Chondrocyte (in vitro differentiated cells): Measurements from ENCODE around the gene SH3BP2. TPM values are rescaled to one million over a fixed set of nuclear protein-coding genes. Genes with fewer than 3 reads are reported as not detected.

Source experiments
- DNase-seq: peaks from one replicate; pipeline ENCODE4 v3.0.0; 2021; ENCODE audit warnings: mixed read lengths, low spot score
- H3K27ac Mint-ChIP-seq: one replicate; pipeline ENCODE4 v1.8.0; 2021; ENCODE audit warnings: mild to moderate bottlenecking, moderate library complexity, mixed read lengths; ENCODE audit not compliant: unreplicated experiment
- H3K27me3 Mint-ChIP-seq: 2 replicates; pipeline ENCODE4 v1.8.0; 2021; ENCODE audit warnings: low read depth, mixed read lengths
- H3K36me3 Mint-ChIP-seq: 2 replicates; pipeline ENCODE4 v1.8.0; 2021; ENCODE audit warnings: low read depth, mixed read lengths
- H3K4me1 Mint-ChIP-seq: 2 replicates; pipeline ENCODE4 v1.8.0; 2021; ENCODE audit warnings: low read depth, mild to moderate bottlenecking, mixed read lengths
- H3K4me3 Mint-ChIP-seq: one replicate; pipeline ENCODE4 v1.8.0; 2021; ENCODE audit warnings: mild to moderate bottlenecking, moderate library complexity, mixed read lengths; ENCODE audit not compliant: unreplicated experiment
- H3K9me3 Mint-ChIP-seq: 2 replicates; pipeline ENCODE4 v1.8.0; 2021; ENCODE audit warnings: low read depth, mixed read lengths
- total RNA-seq: library from RNA; stranded (reverse); gene quantifications from 3 replicates; pipeline ENCODE4 v1.2.1, GENCODE V29; 2021
- TF ChIP-seq, protein P1 (sequence below): fragments of 200-600 bp; sonication (generic); IDR thresholded peaks from 2 replicates; pipeline ENCODE4 v1.5.0; 2021; ENCODE audit warnings: antibody characterized with exemption, mild to moderate bottlenecking, moderate library complexity

The SH3BP2 gene
- total RNA-seq, 1 donor from 2014 or later = 59.8 TPM

DNA sequence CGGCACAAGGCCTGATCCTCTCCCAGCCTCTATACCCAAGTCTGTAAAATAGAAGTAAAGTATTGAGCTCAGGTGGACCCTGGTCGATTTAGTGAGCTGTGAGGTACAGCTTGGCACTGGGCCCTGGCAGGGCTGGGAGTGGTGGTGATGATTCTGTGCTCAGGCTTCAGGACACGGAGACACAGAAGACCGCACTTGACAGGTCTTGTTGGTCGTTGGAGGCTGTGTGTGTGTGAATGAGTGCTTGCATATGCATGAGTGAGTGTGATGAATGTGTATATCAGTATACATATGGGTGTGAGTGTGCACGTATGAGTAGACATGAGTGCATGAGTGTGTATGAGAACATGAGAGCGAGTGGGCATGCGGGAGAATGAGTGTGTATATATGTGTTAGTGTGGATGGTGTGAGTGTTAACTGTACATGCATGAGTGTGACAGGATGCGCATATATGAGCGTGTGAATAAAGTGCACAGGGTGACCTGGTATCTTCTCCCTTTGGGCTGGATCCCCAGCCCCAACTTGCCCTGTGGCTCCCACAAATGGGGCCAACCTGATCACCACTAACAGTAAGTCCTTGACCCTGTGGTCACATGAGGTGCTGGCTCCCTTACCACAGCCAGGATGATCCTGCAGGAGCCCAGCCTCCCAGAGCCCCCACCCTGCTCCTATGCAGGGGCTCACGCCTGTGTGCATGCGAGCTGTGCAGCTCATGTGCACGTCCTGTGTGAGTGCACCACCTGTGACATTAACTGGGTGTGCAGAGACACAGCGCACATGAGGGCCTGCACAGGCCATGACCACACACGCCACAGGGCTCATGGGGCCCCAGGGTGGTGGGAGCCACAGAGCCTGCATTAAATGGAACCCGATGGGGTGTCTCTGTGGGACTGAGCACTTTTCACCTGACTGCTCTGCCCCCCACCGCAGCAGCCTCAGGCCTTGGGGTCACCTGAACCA, 20.8 kb downstream of the SH3BP2 start:
- Mint-ChIP-seq H3K27ac (no peak overlapping the region), H3K4me3 (no peak overlapping the region), H3K36me3 (peaks cover 12% of the 10 kb centered on the region), H3K27me3 (no peaks in the 10 kb centered on the region), H3K4me1 (peaks cover 37% of the 10 kb centered on the region), H3K9me3 (peaks cover 11% of the 10 kb centered on the region)
- DNase-seq = no peak
- TF ChIP-seq, protein P1, sequence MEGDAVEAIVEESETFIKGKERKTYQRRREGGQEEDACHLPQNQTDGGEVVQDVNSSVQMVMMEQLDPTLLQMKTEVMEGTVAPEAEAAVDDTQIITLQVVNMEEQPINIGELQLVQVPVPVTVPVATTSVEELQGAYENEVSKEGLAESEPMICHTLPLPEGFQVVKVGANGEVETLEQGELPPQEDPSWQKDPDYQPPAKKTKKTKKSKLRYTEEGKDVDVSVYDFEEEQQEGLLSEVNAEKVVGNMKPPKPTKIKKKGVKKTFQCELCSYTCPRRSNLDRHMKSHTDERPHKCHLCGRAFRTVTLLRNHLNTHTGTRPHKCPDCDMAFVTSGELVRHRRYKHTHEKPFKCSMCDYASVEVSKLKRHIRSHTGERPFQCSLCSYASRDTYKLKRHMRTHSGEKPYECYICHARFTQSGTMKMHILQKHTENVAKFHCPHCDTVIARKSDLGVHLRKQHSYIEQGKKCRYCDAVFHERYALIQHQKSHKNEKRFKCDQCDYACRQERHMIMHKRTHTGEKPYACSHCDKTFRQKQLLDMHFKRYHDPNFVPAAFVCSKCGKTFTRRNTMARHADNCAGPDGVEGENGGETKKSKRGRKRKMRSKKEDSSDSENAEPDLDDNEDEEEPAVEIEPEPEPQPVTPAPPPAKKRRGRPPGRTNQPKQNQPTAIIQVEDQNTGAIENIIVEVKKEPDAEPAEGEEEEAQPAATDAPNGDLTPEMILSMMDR = no peak

DNA sequence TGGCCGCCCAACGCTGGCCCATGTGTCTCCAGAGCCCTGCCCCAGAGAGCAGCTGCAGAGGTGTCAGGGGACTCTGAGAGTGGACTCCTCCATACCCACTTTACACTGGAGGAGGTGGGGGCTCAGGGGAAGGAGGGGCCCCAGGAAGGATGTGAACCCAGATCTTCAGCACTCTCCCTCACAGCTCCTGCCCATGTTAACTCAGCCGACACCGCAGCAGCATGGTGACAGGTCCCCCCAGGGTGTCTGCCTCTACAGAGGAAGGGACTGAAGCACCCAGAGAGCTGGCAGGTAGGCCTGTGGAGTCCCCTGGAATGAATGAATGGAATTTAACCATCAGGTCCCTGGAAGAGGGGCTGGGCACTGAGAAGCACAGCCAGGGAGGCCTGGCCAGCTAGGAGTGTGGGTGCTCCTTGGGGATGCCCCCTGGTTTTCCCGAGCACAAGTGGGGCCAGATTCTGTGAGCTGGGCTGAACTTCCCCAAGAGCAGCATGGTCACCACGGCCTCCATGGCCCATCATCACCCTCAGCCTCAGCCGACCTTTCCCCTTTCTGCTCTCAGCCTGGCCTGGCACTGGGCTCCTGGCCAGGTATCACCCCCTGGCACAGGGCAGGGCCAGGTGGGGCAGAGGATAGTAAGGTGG, 21.9 kb downstream of the SH3BP2 start:
- Mint-ChIP-seq H3K4me3 (no peak overlapping the region), H3K36me3 (peaks cover 12% of the 10 kb centered on the region), H3K4me1 (peaks cover 37% of the 10 kb centered on the region), H3K9me3 (peaks cover 11% of the 10 kb centered on the region), H3K27ac (no peak overlapping the region), H3K27me3 (no peaks in the 10 kb centered on the region)
- TF ChIP-seq, protein P1 = no peak
- DNase-seq = no peak

DNA sequence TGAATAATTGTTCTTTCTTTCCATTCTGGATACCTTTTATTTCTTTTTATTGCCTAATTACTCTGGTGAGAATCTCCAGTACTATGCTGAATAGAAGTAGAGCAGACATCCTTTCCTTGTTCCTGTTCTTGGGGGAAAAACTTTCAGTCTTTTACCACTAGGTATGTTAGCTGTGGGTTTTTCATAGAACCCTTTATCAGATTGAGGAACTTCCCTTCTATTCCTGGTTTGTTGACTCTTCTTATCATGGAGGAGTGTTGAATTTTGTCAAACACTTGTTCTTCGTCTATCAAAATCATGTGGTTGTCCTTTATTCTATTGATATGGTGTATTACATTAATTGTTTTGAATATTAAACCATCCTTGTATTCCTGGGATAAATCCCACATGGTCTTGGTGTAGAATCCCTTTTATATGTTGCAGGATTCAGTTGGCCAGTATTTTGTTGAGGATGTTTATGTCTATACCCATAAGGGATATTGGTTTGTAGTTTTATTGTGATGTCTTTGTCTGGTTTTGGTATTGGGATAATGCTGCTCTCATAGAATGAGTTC, 23.6 kb downstream of the SH3BP2 start:
- peaks cover 35% of the 10 kb centered on the region for H3K4me1 Mint-ChIP-seq
- H3K4me3 Mint-ChIP-seq = no peak overlapping the region
- peak overlapping the region; percentile 8 for H3K27ac Mint-ChIP-seq
- TF ChIP-seq, protein P1 = no peak
- H3K27me3 Mint-ChIP-seq = no peaks in the 10 kb centered on the region
- H3K9me3 Mint-ChIP-seq = peaks cover 11% of the 10 kb centered on the region
- peaks cover 12% of the 10 kb centered on the region for H3K36me3 Mint-ChIP-seq
- DNase-seq = no peak

DNA sequence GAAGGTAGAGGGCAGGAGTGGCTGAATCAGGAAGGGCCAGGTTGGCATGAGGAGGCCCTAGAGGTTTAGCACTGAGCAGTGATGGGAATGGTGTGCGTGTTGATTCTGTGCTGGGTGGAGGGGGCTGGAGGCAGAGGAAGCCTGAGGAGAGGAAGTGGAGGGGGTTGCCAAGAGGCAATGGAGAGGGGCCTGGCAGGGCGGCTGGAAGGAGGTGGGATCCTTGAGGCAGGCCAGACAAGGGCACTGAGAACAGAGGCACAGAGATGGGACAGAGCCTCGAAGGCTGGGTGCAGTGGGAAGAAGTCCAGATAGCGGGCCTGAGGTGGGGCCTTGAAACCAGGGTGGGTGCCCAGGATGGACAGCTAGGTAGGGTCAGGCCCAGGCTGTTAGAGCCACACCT, 24.3 kb downstream of the SH3BP2 start:
- Mint-ChIP-seq H3K4me1 (peaks cover 28% of the 10 kb centered on the region), H3K27ac (peak overlapping the region; percentile 80), H3K27me3 (no peaks in the 10 kb centered on the region), H3K9me3 (peaks cover 11% of the 10 kb centered on the region), H3K36me3 (peaks cover 12% of the 10 kb centered on the region), H3K4me3 (peak overlapping the region; percentile 63)
- no peak for DNase-seq
- TF ChIP-seq, protein P1 = no peak

DNA sequence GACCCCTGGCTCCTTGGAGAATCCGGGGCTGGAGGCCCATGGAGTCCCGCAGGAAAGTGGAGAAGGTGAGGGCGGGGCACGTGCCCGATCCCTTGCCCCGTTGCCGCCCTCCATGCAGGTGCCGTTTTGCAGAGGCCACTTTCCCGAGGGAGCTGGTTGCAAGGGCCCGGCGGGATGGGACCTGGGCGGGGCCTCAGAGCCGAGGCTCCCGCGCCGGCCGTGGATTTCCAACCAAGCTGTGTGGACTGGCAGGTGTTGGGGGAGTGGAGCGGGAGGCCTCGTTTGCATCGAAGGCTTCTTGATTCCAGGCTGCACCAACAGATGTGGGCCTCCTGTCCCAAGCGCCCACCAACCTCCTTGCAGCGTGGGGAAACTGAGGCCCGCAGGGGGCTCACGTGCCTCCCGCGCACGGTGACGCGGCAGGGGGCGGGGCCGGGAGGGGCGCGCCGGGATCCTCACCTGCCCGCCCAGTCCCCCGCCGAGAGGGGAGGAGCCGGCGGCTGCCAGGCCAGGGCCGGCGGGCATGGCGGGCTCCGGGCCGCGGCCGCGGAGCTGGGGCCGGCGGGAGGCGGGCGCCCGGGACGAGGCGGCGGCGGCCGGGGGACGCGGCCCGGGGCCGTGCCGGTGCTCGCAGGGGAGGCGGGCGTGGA, 24.9 kb downstream of the SH3BP2 start:
- Mint-ChIP-seq H3K4me3 (peak overlapping the region; percentile 63), H3K9me3 (peaks cover 11% of the 10 kb centered on the region), H3K27me3 (no peaks in the 10 kb centered on the region), H3K27ac (peak overlapping the region; percentile 80), H3K4me1 (peaks cover 23% of the 10 kb centered on the region), H3K36me3 (peaks cover 14% of the 10 kb centered on the region)
- TF ChIP-seq, protein P1 = no peak
- DNase-seq = no peak
